HCT116 (cell line): Measurements from ENCODE around the gene AOAH. TPM values are rescaled to one million over a fixed set of nuclear protein-coding genes. Genes with fewer than 3 reads are reported as not detected.
A peak's percentile ranks its signal among the peaks of the same experiment; 100 is the strongest.

ENCODE experiments used
- ATAC-seq: fragments of 200-7000 bp; cut with Tn5 transposase; 2 replicates; pipeline ENCODE4 v1.9.1; 2020; ENCODE audit warnings: mild to moderate bottlenecking, moderate library complexity
- BruUV-seq: library from RNA; stranded (reverse); fragments of 400-500 nt; replicated peaks from 2 replicates; lab custom pipeline; 2021; lab: Mats Ljungman, UMichigan
- CTCF ChIA-PET: fragments of 300-600 bp; sonication (Branson Sonifier 250); formaldehyde crosslinking; loops from one replicate; lab custom pipeline; 2021; ENCODE audit warnings: antibody characterized with exemption; lab: Charles Lee
- POLR2A ChIA-PET: fragments of 300-600, 350-600 bp; sonication (Branson Sonifier 250); formaldehyde crosslinking; loops from one replicate; lab custom pipeline; 2021; ENCODE audit warnings: antibody characterized with exemption; lab: Charles Lee
- RAD21 ChIA-PET, 2 experiments: fragments of 300-600 bp; sonication (Branson Sonifier 250); formaldehyde crosslinking; loops; one replicate each; lab custom pipeline; 2023; ENCODE audit warnings: low total read pairs in 2 of 2; ENCODE audit not compliant: uncharacterized antibody in 2 of 2, unreplicated experiment in 2 of 2, low non-redundant PET in 1 of 2; lab: Charles Lee
- DNase-seq: peaks from one replicate; pipeline ENCODE4 v3.0.0-alpha.2; 2010; ENCODE audit warnings: low read depth, low spot score
- H2AFZ ChIP-seq: fragments of 200-600 bp; shearing (Covaris generic), sonication (generic); 2 replicates; pipeline ENCODE4 v1.6.1; 2017; ENCODE audit warnings: low read depth, mixed run types, mixed read lengths, antibody characterized with exemption, low read length; ENCODE audit not compliant: poor library complexity, severe bottlenecking
- H3K27ac ChIP-seq: 2 replicates; pipeline ENCODE4 v1.5.1; 2012; ENCODE audit warnings: low read depth, low read length
- H3K27me3 ChIP-seq: fragments of 200-600 bp; sonication (generic); 2 replicates; pipeline ENCODE4 v1.6.1; 2016; ENCODE audit warnings: mixed run types, low read length, mixed read lengths; ENCODE audit not compliant: insufficient read depth
- H3K36me3 ChIP-seq, 2 experiments: fragments of 200-500 bp in 1 of 2; fragments of 200-600 bp in 1 of 2; sonication (Bioruptor generic) in 1 of 2; sonication (generic) in 1 of 2; 2 replicates each; pipeline versions ENCODE4 v1.5.1 to v1.6.1; 2014 to 2016; ENCODE audit warnings: low read length in 2 of 2, inconsistent platforms in 1 of 2, mixed read lengths in 1 of 2, mixed run types in 1 of 2; ENCODE audit not compliant: insufficient read depth in 2 of 2, control insufficient read depth in 1 of 2
- H3K4me1 ChIP-seq, 2 experiments: fragments of 200-600 bp in 1 of 2; sonication (generic) in 1 of 2; 2 replicates each; pipeline versions ENCODE4 v1.5.1 to v1.6.1; 2012 to 2017; ENCODE audit warnings: low read length in 2 of 2, inconsistent platforms in 1 of 2, mild to moderate bottlenecking in 1 of 2, mixed read lengths in 1 of 2, mixed run types in 1 of 2, moderate library complexity in 1 of 2; ENCODE audit not compliant: insufficient read depth in 2 of 2, control insufficient read depth in 1 of 2
- H3K4me2 ChIP-seq: fragments of 200-600 bp; sonication (generic); 2 replicates; pipeline ENCODE4 v1.6.1; 2017; ENCODE audit warnings: mixed run types, low read length, mixed read lengths
- H3K4me3 ChIP-seq, 2 experiments: fragments of 200-600 bp in 1 of 2; sonication (generic) in 1 of 2; replicated peaks in 1 of 2; 2 replicates each; pipeline ENCODE4 v1.5.1; 2011 to 2016; ENCODE audit warnings: low read length in 2 of 2, control low read depth in 1 of 2, low read depth in 1 of 2, mild to moderate bottlenecking in 1 of 2, mixed read lengths in 1 of 2, mixed run types in 1 of 2
- H3K79me2 ChIP-seq: fragments of 200-600 bp; sonication (generic); 2 replicates; pipeline ENCODE4 v1.6.1; 2017; ENCODE audit warnings: mild to moderate bottlenecking, mixed run types, low read length, moderate library complexity, mixed read lengths; ENCODE audit not compliant: insufficient read depth
- H3K9ac ChIP-seq: fragments of 200-600 bp; sonication (generic); 2 replicates; pipeline ENCODE4 v1.6.1; 2016; ENCODE audit warnings: low read length, mixed read lengths
- H3K9me2 ChIP-seq: fragments of 200-600 bp; sonication (generic), shearing (Covaris generic); 2 replicates; pipeline ENCODE4 v1.6.1; 2017; ENCODE audit warnings: mixed run types, mild to moderate bottlenecking, moderate library complexity; ENCODE audit not compliant: insufficient read depth
- H3K9me3 ChIP-seq, 2 experiments: fragments of 200-500 bp in 1 of 2; fragments of 200-600 bp in 1 of 2; sonication (Bioruptor generic) in 1 of 2; sonication (generic) in 1 of 2; 2 replicates each; pipeline ENCODE4 v1.6.1; 2014 to 2017; ENCODE audit warnings: low read length in 2 of 2, mixed read lengths in 2 of 2, inconsistent platforms in 1 of 2, low read depth in 1 of 2, mild to moderate bottlenecking in 1 of 2, mixed run types in 1 of 2, moderate library complexity in 1 of 2; ENCODE audit not compliant: control insufficient read depth in 1 of 2, insufficient read depth in 1 of 2
- H4K20me1 ChIP-seq: fragments of 200-600 bp; sonication (generic), shearing (Covaris generic); 2 replicates; pipeline ENCODE4 v1.6.1; 2017; ENCODE audit warnings: mixed run types, mild to moderate bottlenecking, moderate library complexity; ENCODE audit not compliant: insufficient read depth
- CBX3 ChIP-seq: IDR thresholded peaks from 2 replicates; pipeline ENCODE4 v1.6.1; 2012; ENCODE audit warnings: low read depth
- EGR1 ChIP-seq: IDR thresholded peaks from 2 replicates; pipeline ENCODE4 v1.6.1; 2012; ENCODE audit warnings: low read depth
- FOSL1 ChIP-seq: IDR thresholded peaks from 2 replicates; pipeline ENCODE4 v1.6.1; 2012; ENCODE audit warnings: low read depth
- TCF7L2 ChIP-seq: IDR thresholded peaks from 2 replicates; pipeline ENCODE4 v1.7.0; 2011; ENCODE audit warnings: borderline replicate concordance, inconsistent platforms; ENCODE audit not compliant: insufficient read depth, insufficient read length; ENCODE audit errors: extremely low read depth
- ZBTB33 ChIP-seq: IDR thresholded peaks from 2 replicates; pipeline ENCODE4 v1.6.1; 2011; ENCODE audit warnings: mild to moderate bottlenecking, low read length, moderate library complexity; ENCODE audit not compliant: insufficient replicate concordance; ENCODE audit errors: extremely low read depth
- intact Hi-C: fragments of 100-400 bp; cut with micrococcal nuclease; formaldehyde crosslinking; loops from 2 replicates; pipeline ENCODE4 v1.10.0; 2022
- total RNA-seq: library from RNA; stranded (reverse); gene quantifications from one replicate; pipeline ENCODE4 v1.2.1, GENCODE V29; 2021; ENCODE audit not compliant: unreplicated experiment
- TF ChIP-seq, protein P1 (sequence below): IDR thresholded peaks from 2 replicates; pipeline ENCODE4 v1.6.1; 2012; ENCODE audit warnings: low read depth

AOAH gene
- total RNA-seq, 1 experiment from 2014 or later = 1.1 TPM

- Histone ChIP-seq H3K4me1 (peaks cover 2 to 9% of the 10 kb centered on the region in 2 experiments; a peak in 3 of 4 replicates), H3K36me3 (no peaks in the 10 kb centered on the region), H3K27me3 (no peaks in the 10 kb centered on the region), H3K9ac (no peak overlapping the region), H3K79me2 (no peaks in the 10 kb centered on the region), H3K4me2 (peak overlapping the region; percentile 13; the same call in 1 of the 2 replicates), H3K9me2 (no peaks in the 10 kb centered on the region), H2AFZ (no peak overlapping the region), H4K20me1 (no peaks in the 10 kb centered on the region), H3K27ac (no peak overlapping the region), H3K4me3 (no peak overlapping the region), H3K9me3 (no peaks in the 10 kb centered on the region)
- ChIA-PET POLR2A (no interaction called here), RAD21 (no interaction called here), CTCF (no interaction called here)
- TF ChIP-seq FOSL1 = no peak
- no peak for TF ChIP-seq TCF7L2
- peak; percentile 49; the same call in 1 of the 2 replicates for TF ChIP-seq EGR1
- DNase-seq = no peak
- no peak for ATAC-seq
- intact Hi-C loops = no loop called here
- no TSS peak for BruUV-seq
These were observed 188.2 kb downstream of the AOAH start for GRCh38 chr7:36535866-36536664.

DNA sequence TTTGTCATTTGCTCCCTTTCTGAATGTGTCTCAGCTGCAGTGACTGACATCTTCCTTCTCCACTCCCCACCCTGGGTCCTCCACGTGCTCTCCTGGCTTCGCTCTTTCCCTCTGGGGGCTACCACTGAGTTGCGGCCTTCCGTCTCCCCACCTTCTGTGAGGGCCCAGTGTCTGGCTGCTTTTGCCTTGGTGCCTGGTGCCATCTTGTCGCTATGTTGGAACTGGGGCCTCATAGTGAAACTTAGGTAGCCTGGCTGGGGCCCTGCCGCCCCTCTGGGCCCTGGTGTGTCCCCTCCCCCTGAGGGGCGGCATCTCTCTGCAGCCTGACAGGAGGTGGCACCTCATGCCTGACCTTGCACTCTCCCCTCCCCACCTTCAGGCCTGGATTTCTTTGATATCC is 190.6 kb downstream of the AOAH start:
- no peaks in the 10 kb centered on the region for H3K36me3 ChIP-seq
- no peak for DNase-seq
- H3K4me1 ChIP-seq = peaks cover 2 to 9% of the 10 kb centered on the region in 2 experiments; a peak in 3 of 4 replicates
- no peaks in the 10 kb centered on the region for H3K9me2 ChIP-seq
- intact Hi-C loops = no loop called here
- ChIA-PET POLR2A (no interaction called here), CTCF (no interaction called here), RAD21 (no interaction called here)
- no peak overlapping the region for H3K4me2 ChIP-seq
- no peak for ATAC-seq
- no peaks in the 10 kb centered on the region for H3K79me2 ChIP-seq
- BruUV-seq = no TSS peak
- no peak overlapping the region for H3K4me3 ChIP-seq
- H3K9ac ChIP-seq = no peak overlapping the region
- H4K20me1 ChIP-seq = no peaks in the 10 kb centered on the region
- TF ChIP-seq CBX3 (no peak), TCF7L2 (no peak), ZBTB33 (no peak)
- TF ChIP-seq, protein P1, sequence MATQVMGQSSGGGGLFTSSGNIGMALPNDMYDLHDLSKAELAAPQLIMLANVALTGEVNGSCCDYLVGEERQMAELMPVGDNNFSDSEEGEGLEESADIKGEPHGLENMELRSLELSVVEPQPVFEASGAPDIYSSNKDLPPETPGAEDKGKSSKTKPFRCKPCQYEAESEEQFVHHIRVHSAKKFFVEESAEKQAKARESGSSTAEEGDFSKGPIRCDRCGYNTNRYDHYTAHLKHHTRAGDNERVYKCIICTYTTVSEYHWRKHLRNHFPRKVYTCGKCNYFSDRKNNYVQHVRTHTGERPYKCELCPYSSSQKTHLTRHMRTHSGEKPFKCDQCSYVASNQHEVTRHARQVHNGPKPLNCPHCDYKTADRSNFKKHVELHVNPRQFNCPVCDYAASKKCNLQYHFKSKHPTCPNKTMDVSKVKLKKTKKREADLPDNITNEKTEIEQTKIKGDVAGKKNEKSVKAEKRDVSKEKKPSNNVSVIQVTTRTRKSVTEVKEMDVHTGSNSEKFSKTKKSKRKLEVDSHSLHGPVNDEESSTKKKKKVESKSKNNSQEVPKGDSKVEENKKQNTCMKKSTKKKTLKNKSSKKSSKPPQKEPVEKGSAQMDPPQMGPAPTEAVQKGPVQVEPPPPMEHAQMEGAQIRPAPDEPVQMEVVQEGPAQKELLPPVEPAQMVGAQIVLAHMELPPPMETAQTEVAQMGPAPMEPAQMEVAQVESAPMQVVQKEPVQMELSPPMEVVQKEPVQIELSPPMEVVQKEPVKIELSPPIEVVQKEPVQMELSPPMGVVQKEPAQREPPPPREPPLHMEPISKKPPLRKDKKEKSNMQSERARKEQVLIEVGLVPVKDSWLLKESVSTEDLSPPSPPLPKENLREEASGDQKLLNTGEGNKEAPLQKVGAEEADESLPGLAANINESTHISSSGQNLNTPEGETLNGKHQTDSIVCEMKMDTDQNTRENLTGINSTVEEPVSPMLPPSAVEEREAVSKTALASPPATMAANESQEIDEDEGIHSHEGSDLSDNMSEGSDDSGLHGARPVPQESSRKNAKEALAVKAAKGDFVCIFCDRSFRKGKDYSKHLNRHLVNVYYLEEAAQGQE = no peak
- no peaks in the 10 kb centered on the region for H3K27me3 ChIP-seq
- no peaks in the 10 kb centered on the region for H3K9me3 ChIP-seq
- H2AFZ ChIP-seq = no peak overlapping the region
- H3K27ac ChIP-seq = no peak overlapping the region
